Measurements from ENCODE around the gene FAM204A. TPM values are rescaled to one million over a fixed set of nuclear protein-coding genes. Genes with fewer than 3 reads are reported as not detected.

The FAM204A gene
- total RNA-seq, 1 donor from 2014 or later: 60.2 TPM

DNA sequence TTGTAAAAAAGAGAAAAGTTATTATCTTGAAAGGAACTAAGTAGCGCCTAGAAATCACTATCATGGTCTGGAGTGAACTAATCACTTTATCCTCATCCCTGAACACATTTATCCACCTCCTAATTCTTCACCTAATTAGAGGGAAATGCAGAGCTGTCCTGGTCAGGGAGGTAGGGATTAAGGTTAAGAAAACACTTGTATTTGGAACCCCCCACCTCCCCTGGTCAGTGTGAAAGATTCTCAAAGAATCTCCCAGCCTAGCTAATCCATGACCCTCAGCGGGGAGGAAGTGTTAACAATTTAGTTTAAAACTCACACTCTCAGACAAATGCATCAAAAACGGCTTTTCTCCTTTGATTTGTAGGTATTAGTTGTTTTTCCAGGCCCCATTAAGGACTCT, 83.8 kb downstream of the FAM204A start:
- no peaks in the 10 kb centered on the region for H4K20me1 ChIP-seq (ENCODE audit: insufficient read depth, low read length)
- no peak overlapping the region for H3K9ac ChIP-seq (ENCODE audit: low read length)
- Mint-ChIP-seq H3K27ac (ENCODE audit: unreplicated experiment) (no peak overlapping the region), H3K27me3 (ENCODE audit: low read depth, unreplicated experiment) (peaks cover 26% of the 10 kb centered on the region), H3K4me3 (ENCODE audit: unreplicated experiment) (no peak overlapping the region), H3K36me3 (ENCODE audit: low read depth, unreplicated experiment) (no peaks in the 10 kb centered on the region), H3K9me3 (ENCODE audit: unreplicated experiment) (no peaks in the 10 kb centered on the region), H3K4me1 (ENCODE audit: low read depth, unreplicated experiment) (peaks cover 2% of the 10 kb centered on the region)
- TF ChIP-seq, protein P1, sequence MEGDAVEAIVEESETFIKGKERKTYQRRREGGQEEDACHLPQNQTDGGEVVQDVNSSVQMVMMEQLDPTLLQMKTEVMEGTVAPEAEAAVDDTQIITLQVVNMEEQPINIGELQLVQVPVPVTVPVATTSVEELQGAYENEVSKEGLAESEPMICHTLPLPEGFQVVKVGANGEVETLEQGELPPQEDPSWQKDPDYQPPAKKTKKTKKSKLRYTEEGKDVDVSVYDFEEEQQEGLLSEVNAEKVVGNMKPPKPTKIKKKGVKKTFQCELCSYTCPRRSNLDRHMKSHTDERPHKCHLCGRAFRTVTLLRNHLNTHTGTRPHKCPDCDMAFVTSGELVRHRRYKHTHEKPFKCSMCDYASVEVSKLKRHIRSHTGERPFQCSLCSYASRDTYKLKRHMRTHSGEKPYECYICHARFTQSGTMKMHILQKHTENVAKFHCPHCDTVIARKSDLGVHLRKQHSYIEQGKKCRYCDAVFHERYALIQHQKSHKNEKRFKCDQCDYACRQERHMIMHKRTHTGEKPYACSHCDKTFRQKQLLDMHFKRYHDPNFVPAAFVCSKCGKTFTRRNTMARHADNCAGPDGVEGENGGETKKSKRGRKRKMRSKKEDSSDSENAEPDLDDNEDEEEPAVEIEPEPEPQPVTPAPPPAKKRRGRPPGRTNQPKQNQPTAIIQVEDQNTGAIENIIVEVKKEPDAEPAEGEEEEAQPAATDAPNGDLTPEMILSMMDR (IDR thresholded peaks at IDR 0.05; ENCODE audit: insufficient read depth, low read depth, low read length): no peak
- no peak for TF ChIP-seq EZH2 (IDR thresholded peaks at IDR 0.05; ENCODE audit: insufficient read depth, low read length)
- H3K9me3 ChIP-seq (ENCODE audit: insufficient read depth, low read depth, low read length): no peaks in the 10 kb centered on the region
- H3K4me1 ChIP-seq (ENCODE audit: insufficient read depth, low read length): no peaks in the 10 kb centered on the region
- DNase-seq (ENCODE audit: low read depth) (no peak), FAIRE-seq (no peak)
- H3K4me3 ChIP-seq (ENCODE audit: insufficient read depth, low read depth, low read length): no peak overlapping the region
- H3K27me3 ChIP-seq (ENCODE audit: insufficient read depth, low read length): no peaks in the 10 kb centered on the region
- no peak overlapping the region for H3K27ac ChIP-seq (ENCODE audit: low read depth, low read length)
- no peak overlapping the region for H2AFZ ChIP-seq (ENCODE audit: low read depth, low read length)
- H3K4me2 ChIP-seq (ENCODE audit: low read length): no peak overlapping the region
- no peaks in the 10 kb centered on the region for H3K79me2 ChIP-seq (ENCODE audit: insufficient read depth, low read length)
- no peaks in the 10 kb centered on the region for H3K36me3 ChIP-seq (ENCODE audit: insufficient read depth, low read length)

- Mint-ChIP-seq H3K27ac (ENCODE audit: unreplicated experiment) (no peak overlapping the region), H3K4me3 (ENCODE audit: unreplicated experiment) (no peak overlapping the region), H3K9me3 (ENCODE audit: unreplicated experiment) (no peaks in the 10 kb centered on the region), H3K4me1 (ENCODE audit: low read depth, unreplicated experiment) (no peaks in the 10 kb centered on the region), H3K36me3 (ENCODE audit: low read depth, unreplicated experiment) (no peaks in the 10 kb centered on the region), H3K27me3 (ENCODE audit: low read depth, unreplicated experiment) (peaks cover 25% of the 10 kb centered on the region)
- Histone ChIP-seq H3K4me1 (ENCODE audit: insufficient read depth, low read length) (no peaks in the 10 kb centered on the region), H3K4me3 (ENCODE audit: insufficient read depth, low read depth, low read length) (no peak overlapping the region), H4K20me1 (ENCODE audit: insufficient read depth, low read length) (no peaks in the 10 kb centered on the region), H3K36me3 (ENCODE audit: insufficient read depth, low read length) (no peaks in the 10 kb centered on the region), H3K9ac (ENCODE audit: low read length) (no peak overlapping the region), H3K27ac (ENCODE audit: low read depth, low read length) (no peak overlapping the region), H3K79me2 (ENCODE audit: insufficient read depth, low read length) (no peaks in the 10 kb centered on the region), H3K27me3 (ENCODE audit: insufficient read depth, low read length) (no peaks in the 10 kb centered on the region), H3K4me2 (ENCODE audit: low read length) (no peak overlapping the region), H2AFZ (ENCODE audit: low read depth, low read length) (no peak overlapping the region), H3K9me3 (ENCODE audit: insufficient read depth, low read depth, low read length) (no peaks in the 10 kb centered on the region)
- TF ChIP-seq, protein P1 (IDR thresholded peaks at IDR 0.05; ENCODE audit: insufficient read depth, low read depth, low read length): no peak
- no peak for TF ChIP-seq EZH2 (IDR thresholded peaks at IDR 0.05; ENCODE audit: insufficient read depth, low read length)
- no peak for FAIRE-seq
- DNase-seq (ENCODE audit: low read depth): no peak
Measured at GRCh38 chr10:118256825-118257570, 85.1 kb downstream of the FAM204A start.

DNA sequence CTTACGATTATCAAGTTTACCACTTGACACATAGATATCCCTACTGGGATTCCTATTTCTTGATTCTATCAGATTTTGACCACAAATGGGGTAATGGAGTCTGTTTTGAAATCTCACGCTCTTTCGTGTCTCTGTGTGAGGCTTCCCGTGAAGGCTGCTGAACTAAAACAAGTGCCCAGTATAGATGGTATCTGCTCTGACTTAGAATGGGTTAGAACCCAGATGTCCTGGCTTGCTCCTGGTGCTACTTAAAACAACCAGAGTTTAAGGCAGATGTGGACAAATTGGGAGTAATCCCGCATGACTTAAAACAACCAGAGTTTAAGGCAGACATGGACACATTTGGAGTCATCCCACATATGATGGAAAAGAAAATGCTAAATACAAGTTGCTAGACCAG, 85.9 kb downstream of the FAM204A start:
- Histone ChIP-seq H2AFZ (ENCODE audit: low read depth, low read length) (no peak overlapping the region), H3K9ac (ENCODE audit: low read length) (no peak overlapping the region), H3K4me3 (ENCODE audit: insufficient read depth, low read depth, low read length) (no peak overlapping the region), H3K36me3 (ENCODE audit: insufficient read depth, low read length) (no peaks in the 10 kb centered on the region), H3K27me3 (ENCODE audit: insufficient read depth, low read length) (no peaks in the 10 kb centered on the region), H3K9me3 (ENCODE audit: insufficient read depth, low read depth, low read length) (no peaks in the 10 kb centered on the region), H3K4me2 (ENCODE audit: low read length) (no peak overlapping the region), H4K20me1 (ENCODE audit: insufficient read depth, low read length) (no peaks in the 10 kb centered on the region), H3K4me1 (ENCODE audit: insufficient read depth, low read length) (no peaks in the 10 kb centered on the region), H3K27ac (ENCODE audit: low read depth, low read length) (no peak overlapping the region), H3K79me2 (ENCODE audit: insufficient read depth, low read length) (no peaks in the 10 kb centered on the region)
- Mint-ChIP-seq H3K4me3 (ENCODE audit: unreplicated experiment) (no peak overlapping the region), H3K9me3 (ENCODE audit: unreplicated experiment) (no peaks in the 10 kb centered on the region), H3K4me1 (ENCODE audit: low read depth, unreplicated experiment) (no peaks in the 10 kb centered on the region), H3K36me3 (ENCODE audit: low read depth, unreplicated experiment) (no peaks in the 10 kb centered on the region), H3K27me3 (ENCODE audit: low read depth, unreplicated experiment) (peaks cover 25% of the 10 kb centered on the region), H3K27ac (ENCODE audit: unreplicated experiment) (no peak overlapping the region)
- no peak for FAIRE-seq
- DNase-seq (ENCODE audit: low read depth): no peak
- TF ChIP-seq, protein P1 (IDR thresholded peaks at IDR 0.05; ENCODE audit: insufficient read depth, low read depth, low read length): no peak
- no peak for TF ChIP-seq EZH2 (IDR thresholded peaks at IDR 0.05; ENCODE audit: insufficient read depth, low read length)

Measured in astrocyte (in vitro differentiated cells and primary cell).